Esophagus mucosa (tissue), 1 donor: ENCODE results near the gene RIN3. TPM values are rescaled to one million over a fixed set of nuclear protein-coding genes. Genes with fewer than 3 reads are reported as not detected.
"Not testable (repeated sequence)": the region's sequence is repeated elsewhere in the genome, so short reads cannot be mapped to it uniquely, and the experiment has no call there.

Experiments used
- ATAC-seq: fragments of 200-7000 bp; cut with Tn5 transposase; one replicate; pipeline ENCODE4 v1.9.1; 2020
- total RNA-seq: library from RNA; stranded (reverse); gene quantifications from one replicate; pipeline ENCODE4 v1.2.4, GENCODE V29; 2023
- donor health status: DM: yes; HTN: yes; CAD: no.

RIN3 gene
- total RNA-seq, 1 donor from 2014 or later: 5.4 TPM

DNA sequence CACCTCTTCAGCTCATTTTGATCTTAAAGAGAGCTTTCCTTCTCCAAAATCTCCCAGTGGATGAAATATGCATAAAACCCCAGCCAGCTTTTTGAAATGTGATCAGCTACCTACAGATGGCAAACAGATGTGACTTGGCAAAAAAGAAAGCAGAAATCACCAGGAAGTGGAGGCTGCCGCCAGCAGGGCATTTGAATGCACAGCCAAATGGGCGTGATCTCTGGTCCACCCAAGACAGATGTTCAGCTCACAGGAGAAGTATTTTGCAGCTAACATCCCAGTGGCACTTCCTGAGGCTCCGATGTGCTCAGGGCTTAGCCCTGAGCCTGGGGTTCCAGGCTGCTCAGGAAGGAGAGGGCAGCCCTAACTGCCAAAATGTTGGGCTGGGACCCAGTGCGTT is 156.6 kb downstream of the RIN3 start:
- ATAC-seq: no peak

DNA sequence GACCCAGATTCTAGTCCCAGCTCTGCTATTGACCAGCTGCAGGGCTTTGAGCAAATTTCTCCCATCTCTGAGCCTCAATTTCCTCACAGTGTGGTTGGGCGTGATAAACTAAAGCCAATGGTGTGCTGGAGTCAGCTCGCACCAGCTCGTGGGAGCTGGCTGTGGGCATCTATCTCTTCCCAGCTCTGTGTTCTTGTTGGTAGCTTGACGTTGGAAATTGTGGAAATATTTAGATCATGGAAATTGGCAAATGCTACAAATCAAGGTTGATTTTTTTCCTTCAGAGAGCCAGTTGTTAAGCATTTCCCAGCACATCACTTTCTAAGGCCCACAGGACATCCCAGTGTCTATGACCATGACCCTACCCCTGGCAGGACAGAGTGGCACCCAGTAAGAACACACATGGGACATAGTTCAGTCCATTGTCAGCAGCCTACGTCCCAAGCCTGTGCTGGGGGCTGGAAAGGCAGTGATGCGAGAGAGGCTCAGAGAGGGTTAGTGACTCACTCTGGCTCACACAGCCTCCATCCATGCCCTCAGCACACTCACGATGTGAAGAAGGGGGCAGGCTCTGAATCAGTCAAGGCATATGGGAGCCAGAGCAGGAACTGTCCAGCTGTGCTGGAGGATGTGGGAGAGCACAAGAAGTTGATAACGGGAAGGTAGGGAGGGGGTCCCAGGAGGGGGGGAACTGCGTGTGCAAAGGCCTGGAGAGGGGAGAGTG is 157.2 kb downstream of the RIN3 start:
- no peak for ATAC-seq

DNA sequence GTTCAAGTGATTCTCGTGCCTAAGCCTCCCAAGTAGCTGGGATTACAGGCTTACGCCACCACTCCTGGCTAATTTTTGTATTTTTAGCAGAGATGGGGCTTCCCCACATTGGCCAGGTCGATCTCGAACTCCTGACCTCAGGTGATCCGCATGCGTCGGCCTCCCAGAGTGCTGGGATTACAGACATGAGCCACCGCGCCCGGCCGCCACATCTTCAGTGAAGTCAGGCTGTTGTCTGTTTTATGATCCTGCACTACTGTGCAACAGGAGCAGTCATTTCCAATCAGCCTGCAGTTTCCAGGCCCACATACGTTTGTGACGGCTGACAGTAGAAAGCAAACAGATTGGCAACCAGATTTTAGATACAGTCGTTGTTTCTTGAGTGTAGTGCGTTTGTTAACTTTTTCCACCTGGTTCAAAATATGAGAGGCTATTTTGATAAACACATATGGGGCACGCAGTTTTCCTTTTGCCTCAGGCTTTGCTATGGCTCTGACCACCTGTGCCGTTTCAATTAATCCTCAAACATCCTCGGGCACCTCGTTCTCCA is 160.1 kb downstream of the RIN3 start:
- no peak for ATAC-seq

DNA sequence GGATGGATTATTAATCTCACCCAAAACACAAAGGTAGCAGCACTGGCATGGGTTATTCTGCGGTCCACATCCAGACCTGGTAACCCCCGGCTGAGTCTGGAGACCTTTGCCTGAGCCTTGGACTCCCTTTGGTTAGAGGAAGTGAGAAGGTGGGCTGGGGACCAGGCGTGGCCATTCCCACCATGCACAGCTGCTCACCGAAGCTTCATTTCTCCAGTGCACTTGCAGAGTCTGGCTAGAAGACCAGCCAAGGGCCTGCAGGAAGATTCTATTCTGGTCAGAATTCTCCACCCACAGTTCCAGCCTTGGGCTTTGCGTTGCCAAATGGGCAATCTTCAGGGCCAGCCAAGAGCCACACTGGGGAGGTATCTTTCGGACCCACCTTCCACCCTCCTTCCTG is 161.8 kb downstream of the RIN3 start:
- no peak for ATAC-seq

DNA sequence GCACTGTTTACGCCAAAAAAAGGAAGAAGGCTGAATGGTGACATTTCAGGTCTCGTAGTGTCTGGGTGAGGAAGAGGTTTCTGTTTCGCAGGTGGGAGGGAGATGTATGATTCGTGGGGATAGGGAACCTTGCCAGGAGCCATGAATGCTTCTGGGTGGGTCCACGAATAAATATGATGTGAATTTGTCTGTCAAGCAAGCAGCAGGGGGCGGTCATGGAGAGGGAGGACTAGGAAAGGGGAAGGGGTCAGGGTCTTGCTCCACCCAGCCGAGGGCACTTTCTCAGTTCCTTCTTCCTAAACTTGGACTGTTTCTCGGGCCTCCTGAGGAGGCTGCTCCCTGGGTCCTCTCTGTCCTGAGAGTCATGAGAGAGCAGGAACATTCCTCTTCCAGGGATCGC is 162.4 kb downstream of the RIN3 start:
- no peak for ATAC-seq

DNA sequence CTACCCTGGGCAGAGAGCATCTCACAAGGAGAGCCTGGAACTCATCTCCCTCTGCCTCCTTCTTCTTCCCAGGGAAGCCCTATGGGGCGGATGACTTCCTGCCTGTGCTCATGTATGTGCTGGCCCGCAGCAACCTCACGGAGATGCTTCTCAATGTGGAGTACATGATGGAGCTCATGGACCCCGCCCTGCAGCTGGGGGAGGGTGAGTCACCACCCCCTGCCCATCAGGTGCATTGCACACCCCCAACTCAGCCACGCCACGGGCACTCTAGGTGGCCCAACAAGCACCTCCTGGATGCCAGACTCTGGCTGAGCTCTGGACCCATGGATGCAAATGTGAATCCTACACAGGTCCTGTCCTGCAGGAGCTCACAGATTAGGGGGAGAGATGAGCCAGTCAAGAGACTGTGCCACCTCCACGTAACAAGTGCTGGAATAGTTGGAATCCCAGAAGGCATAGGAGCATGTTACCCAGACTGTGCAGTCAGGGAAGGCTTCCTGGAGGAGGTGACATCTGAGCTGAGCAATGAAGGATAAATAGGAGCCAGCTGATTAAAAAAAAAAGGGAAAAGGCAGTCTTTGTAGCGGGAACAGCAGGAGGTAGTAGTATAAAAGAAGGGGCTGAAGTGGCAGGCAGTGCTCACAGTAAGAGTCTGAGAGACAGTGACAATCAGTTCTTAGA is 163.0 kb downstream of the RIN3 start:
- ATAC-seq: no peak

DNA sequence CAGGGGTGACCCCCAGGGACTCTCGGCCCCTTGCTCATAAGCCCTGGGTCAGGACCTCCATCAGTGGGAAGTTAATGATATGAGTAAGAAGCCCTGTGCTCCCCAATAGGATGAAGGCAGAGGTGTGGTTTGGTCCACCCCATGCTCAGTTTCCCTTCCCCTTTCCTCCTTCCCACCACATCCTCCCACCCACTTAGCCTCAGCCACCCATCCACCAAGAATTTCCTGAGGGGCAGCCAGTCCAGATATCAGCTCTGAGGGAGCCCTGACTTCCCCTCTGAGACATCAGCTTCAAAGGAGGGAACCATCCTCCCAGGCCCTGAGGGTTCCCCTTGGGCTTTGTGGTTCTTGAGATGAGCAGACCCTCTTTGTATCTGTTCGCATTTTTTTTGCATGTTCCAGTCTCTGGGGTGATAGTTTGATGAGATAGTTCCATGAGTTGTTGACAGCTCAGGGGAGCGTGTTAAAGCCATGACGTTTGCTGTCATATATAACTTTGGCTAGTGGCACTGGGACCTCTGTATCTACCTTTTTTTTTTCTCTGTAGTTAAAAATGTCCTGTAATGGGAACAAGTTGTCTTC is 163.6 kb downstream of the RIN3 start:
- peak; percentile 7 for ATAC-seq

DNA sequence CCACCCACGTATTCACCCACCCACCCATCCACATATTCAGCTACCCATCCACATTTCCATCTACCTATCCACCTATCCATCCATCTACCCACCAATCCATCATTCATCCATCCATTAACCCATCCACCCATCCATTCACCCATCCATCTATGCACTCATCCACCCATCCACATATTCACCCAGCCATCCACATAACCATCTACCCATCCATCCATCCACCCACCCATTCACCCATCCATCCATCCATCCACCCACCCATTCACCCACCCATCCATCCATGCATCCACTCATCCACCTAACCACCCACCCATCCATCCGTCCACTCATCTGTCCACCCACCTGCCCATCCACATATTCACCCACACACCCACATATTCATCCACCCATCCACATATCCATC is 164.4 kb downstream of the RIN3 start:
- ATAC-seq: no peak

DNA sequence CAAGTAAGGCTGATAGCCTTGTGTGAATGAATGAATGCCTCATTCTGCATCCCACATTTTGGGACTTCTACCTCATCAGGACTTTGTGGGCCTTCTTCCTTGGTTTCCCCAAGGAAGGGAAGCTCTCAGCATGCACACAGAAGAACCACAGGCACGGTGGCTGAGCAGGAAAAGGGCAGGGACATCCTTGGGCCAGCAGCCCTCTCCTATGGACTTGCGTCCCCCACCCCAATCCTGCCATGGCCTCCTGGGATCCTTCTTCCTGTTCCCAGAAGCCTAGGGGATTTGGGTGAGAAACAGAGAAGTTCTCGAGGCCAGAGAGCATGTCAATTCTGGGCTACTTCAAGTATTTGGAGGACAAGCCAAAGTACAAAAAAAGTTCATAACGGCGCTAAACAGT is 165.2 kb downstream of the RIN3 start:
- no peak for ATAC-seq

DNA sequence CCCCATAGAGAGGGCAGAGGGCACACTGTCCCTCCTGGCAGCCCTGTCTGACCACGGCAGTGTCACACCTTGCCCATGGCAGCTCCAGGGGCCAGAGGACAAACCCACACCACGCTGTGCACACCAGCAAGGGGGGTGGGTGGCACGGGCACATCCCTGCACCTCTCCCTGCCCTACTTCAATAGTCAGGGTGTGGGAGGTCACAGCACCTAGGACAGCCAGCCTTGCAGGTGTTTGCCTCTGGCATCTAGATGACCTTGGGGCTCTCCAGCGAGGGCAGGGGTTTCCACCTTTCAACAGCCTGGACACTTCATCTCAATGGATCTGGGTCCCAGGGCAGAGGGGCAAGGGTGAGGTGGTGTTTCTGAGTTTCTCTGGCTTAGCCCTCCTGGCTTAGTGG is 165.7 kb downstream of the RIN3 start:
- no peak for ATAC-seq

DNA sequence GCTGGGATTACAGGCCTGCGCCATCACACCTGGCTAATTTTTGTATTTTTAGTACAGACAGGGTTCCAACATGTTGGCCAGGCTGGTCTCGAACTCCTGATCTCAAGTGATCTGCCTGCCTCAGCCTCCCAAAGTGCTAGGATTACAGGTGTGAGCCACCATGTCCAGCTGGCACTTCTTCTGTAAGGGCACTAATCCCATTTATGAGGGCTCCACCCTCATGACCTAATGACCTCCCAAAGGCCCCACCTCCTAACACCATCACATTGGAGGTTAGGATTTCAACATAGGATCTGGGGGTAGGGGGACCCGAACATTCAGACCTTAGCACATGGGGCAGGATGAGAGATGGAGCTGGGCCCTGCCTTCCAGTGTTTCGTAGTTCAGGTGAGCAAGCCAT is 166.7 kb downstream of the RIN3 start:
- not testable (repeated sequence) for ATAC-seq

DNA sequence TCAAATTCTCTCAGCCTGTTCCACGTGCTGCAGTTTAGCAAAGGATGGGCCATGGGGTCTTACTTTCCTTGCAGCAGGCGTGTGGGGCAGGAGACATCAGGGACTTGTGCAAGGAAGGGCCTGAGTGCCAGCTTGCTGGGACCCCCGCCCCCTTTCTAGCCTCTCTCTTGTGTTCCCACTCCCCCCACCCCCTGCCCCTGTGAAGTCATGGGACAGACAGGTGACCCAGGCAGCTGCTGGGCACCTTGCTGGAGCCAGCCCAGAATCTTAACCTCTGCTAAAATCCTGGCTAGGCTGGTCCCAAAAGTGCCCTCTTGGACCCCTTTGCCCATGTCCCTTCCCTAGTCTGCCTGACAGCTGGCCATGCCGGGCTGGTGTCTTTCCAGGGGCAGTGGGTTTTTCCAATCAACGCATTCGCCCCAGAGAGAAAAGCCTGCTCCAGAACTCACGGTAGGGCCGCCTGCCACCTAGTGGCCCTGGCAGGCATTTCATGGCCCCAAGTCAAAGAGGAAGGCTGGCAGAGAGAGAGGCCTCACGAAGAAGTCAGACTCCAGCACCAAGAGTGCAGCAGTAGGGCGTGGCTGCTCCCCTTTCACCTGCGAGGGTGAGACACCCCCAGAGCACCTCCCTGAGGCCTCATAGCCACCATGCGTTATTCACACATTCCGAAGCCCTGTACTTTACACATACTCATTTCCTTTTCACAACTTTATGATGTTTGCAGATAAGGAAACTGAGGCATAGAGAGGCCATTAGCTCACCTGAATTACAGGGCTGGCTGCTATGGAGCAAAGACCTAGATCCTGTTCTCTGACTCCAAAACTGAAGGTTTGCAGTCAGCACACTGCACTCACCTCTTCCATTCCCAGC is 167.4 kb downstream of the RIN3 start:
- peak; percentile 74 for ATAC-seq

DNA sequence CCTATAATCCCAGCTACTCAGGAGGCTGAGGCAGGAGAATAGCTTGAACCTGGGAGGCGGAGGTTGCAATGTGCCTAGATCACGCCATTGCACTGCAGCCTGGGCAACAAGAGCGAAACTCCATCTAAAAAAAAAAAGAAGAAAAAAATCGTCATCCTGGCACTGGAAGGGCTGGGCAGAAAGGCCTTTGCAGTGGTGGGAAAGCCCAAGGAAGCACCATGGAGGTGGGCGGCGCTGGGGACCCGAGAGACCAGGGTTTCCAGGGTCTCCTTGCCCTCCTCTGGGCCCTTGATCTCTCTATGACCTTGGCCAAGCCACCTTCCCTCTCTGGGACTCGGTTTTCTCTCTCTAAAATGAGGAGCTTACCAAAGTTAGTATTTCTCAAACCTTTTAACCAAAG is 169.5 kb downstream of the RIN3 start:
- no peak for ATAC-seq

DNA sequence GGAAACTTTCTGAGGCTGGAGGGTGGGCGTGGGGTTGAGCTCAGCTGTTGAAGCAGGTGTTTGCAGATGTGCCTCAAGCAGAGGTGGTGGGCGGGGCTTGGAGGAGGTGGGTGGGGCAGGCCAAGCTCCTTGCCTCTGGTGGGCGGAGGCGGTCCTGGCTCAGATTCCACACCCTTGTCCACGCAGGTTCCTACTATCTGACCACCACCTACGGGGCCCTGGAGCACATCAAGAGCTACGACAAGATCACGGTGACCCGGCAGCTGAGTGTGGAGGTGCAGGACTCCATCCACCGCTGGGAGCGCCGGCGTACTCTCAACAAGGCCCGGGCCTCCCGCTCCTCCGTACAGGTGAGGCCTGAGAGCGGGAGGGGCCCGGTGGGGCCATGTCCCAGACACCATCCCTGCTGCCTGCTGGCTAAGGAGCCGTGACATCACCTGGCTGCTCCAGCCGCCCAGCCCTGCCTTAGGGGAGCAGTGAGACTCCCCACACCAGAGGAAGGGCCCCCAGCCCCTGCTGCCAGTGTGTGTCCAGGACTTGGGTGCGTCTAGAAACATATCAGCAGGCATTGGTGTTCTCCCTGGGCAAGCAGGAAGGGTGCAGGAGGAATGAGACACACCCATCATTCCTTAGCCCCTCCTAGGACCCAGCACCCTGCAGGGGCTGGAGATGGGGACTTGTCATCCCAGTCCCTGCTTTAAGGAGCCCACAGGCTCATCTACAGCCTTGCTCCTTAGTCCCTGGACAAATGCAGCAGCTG is 171.4 kb downstream of the RIN3 start:
- ATAC-seq: no peak

DNA sequence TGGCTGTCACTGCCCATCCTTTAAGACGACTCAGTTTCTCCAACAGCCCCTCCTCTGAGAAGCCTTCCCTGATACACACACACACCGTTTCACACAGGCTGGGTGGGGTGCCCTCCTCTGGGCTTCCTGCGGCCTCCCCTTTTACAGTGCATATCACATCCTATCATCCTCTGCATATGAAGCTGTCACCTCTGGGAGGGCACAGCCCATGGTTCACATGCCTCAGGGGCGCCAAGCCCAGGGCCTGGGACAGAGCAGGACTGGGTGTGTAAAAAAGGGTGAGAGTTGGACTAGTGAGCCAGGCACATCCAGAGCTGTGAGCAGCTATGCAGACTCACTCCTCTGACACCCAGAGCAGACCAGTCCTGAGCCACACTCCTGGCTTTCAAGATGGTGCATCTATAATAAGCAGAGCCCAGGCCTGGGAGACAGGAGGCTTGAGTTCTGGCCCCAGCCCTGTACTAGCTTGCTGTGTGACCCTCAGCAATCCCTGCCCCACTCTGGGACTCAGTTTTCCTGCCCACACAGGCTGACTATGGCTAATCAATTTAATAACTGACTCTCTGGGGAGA is 172.3 kb downstream of the RIN3 start:
- no peak for ATAC-seq

DNA sequence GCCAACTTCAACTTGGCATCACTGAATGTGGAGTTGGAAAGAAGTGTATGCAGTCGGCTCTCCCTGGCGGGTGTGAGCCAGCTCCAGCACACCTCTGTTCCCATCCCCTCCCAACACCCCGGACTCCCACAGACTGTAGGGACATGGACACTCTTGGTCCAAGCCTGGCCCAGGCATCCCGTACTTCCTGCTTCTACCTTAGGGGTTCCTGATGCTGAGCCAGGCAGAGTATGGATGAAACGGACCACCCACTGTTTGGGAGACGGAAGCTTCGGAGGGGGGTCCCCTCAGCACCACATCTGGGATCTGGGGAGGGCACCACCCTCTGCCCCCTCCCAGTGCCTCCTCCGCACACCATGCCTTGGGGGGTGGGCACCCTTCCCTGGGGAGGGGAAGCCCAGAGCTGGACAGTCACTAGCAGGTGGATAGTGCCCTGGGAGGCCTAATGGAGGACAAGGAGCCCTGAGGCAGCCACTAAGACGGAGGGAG is 172.9 kb downstream of the RIN3 start:
- peak; percentile 6 for ATAC-seq

DNA sequence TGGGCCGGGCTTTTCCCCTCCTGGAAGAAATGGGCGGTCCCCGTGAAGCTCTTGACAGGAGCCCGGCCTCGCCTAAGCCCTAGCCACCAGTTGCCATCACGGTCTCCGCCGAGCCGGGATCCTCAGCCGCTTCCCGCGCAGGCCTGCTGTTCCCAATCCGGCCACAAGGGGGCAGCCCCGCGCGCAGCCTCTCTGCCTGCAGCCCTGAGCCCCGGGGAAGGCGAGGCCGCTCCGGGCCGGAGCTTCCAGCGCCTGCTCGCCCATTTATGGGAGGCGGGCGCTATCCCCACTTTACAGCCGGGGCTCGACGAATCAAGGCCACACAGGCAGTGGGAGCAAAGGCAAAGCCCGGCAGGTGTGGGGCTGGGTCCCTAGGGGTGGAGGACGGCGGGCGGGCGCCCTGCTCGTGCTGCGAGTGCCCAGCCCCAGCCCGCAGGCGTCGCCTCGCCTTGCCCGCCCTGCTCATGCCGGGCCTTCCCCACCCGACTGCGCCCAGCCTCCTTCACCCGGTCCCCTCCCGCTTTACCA is 173.4 kb downstream of the RIN3 start:
- peak; percentile 78 for ATAC-seq

DNA sequence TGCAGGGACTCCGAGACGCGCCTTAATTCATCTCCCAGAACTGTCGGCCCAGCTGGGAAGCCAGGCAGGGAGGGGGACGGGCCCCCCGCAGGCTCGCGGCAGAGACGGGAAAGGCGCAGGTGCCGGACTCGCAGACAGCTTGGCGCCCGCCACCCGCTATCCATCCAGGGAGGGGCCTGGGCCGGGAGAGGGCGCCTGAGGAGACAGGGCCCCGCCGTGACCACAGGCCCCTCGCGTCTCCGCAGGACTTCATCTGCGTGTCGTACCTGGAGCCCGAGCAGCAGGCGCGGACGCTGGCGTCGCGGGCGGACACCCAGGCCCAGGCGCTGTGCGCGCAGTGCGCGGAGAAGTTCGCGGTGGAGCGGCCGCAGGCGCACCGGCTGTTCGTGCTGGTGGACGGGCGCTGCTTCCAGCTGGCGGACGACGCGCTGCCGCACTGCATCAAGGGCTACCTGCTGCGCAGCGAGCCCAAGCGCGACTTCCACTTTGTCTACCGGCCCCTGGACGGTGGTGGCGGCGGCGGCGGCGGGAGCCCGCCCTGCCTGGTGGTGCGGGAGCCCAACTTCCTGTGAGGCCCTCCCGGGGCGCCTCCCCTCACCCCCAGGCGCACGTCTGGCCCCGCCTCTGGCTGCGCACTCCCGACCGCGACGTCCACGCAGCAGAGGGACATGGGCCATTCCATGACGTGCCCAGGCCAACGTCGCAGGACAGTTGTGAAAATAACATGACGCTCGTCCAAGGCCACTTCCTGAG is 174.3 kb downstream of the RIN3 start:
- no peak for ATAC-seq

DNA sequence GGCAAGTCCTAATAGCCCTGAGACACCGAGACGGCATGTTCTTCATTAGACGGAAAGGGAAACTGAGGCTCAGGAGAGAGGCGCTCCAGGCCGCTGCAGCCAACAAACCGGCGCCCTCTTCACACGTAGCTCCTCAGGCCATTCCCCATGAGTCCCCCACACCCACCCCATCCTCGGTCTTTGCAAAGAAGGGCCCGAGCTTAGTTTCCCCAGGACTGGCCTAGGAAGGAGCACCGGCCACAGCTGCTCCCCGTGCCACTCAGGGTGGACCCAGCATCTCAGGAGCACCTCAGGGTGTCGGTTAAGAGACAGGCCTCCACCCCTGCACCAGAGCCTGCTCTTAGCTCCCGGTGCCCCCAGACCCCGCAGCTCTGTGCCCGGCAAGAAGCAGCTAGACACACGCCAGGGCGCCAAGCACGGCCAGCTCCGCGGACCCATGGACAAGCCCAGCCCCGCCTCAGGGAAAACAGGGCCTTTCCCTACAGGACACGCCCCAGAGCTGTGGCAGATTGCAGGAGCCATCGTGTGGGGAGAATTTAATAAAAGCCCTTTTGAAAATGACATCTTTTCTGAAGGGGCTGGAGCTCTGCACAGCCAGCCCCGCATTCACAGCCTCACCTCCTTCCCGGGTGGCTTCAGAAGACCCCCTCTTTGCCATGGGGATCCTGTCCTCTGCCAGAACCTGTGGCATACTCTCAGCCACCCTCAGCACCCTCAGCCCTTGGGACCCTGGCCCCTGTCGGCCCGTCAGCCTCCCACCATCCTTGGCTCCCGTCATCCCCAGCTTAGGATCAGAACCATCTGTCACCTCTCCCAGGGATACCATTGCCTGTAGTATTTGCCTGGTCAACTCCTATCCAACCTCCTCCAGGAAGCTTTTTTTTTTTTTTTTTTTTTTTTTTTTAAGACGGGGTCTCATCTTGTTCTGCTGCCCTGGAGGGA is 175.1 kb downstream of the RIN3 start:
- ATAC-seq: no peak
